Neural crest cell (in vitro differentiated cells): Measurements from ENCODE around the gene TANC1. TPM values are rescaled to one million over a fixed set of nuclear protein-coding genes. Genes with fewer than 3 reads are reported as not detected.
"Not testable (repeated sequence)": the region's sequence is repeated elsewhere in the genome, so short reads cannot be mapped to it uniquely, and the experiment has no call there.

Source experiments
- DNase-seq: peaks from one replicate; pipeline ENCODE4 v3.0.0; 2021; ENCODE audit warnings: low read depth, mixed read lengths, low spot score
- H3K27ac Mint-ChIP-seq: one replicate; pipeline ENCODE4 v1.8.0; 2021; ENCODE audit warnings: mild to moderate bottlenecking, mixed read lengths; ENCODE audit not compliant: unreplicated experiment
- H3K27me3 Mint-ChIP-seq: 2 replicates; pipeline ENCODE4 v1.8.0; 2021; ENCODE audit warnings: low read depth, mild to moderate bottlenecking, mixed read lengths
- H3K36me3 Mint-ChIP-seq: 2 replicates; pipeline ENCODE4 v1.8.0; 2021; ENCODE audit warnings: low read depth, mild to moderate bottlenecking, mixed read lengths
- H3K4me1 Mint-ChIP-seq: 2 replicates; pipeline ENCODE4 v1.8.0; 2021; ENCODE audit warnings: mixed read lengths
- H3K4me3 Mint-ChIP-seq: one replicate; pipeline ENCODE4 v1.8.0; 2021; ENCODE audit warnings: mild to moderate bottlenecking, mixed read lengths
- H3K9me3 Mint-ChIP-seq: 2 replicates; pipeline ENCODE4 v1.8.0; 2021; ENCODE audit warnings: mixed read lengths
- CTCF ChIP-seq: fragments of 200-600 bp; sonication (generic); conservative IDR thresholded peaks from 2 replicates; pipeline ENCODE4 v1.5.0; 2021; ENCODE audit warnings: antibody characterized with exemption, mild to moderate bottlenecking
- total RNA-seq: library from RNA; stranded (reverse); gene quantifications from 2 replicates; pipeline ENCODE4 v1.2.1, GENCODE V29; 2021

TANC1 gene
- total RNA-seq, 1 donor from 2014 or later = 13.2 TPM

- no peaks in the 10 kb centered on the region for H3K9me3 Mint-ChIP-seq
- H3K27me3 Mint-ChIP-seq = no peaks in the 10 kb centered on the region
- no peak overlapping the region for H3K27ac Mint-ChIP-seq
- TF ChIP-seq CTCF = no peak
- DNase-seq = no peak
- no peaks in the 10 kb centered on the region for H3K36me3 Mint-ChIP-seq
- H3K4me3 Mint-ChIP-seq = no peak overlapping the region
- H3K4me1 Mint-ChIP-seq = peaks cover 39% of the 10 kb centered on the region
These were observed 168.0 kb downstream of the TANC1 start for GRCh38 chr2:159136391-159136790.

GRCh38 chr2:159137511-159138241, 169.2 kb downstream of the TANC1 start:
- Mint-ChIP-seq H3K9me3 (no peaks in the 10 kb centered on the region), H3K27ac (no peak overlapping the region), H3K4me1 (peaks cover 42% of the 10 kb centered on the region), H3K27me3 (no peaks in the 10 kb centered on the region), H3K36me3 (no peaks in the 10 kb centered on the region), H3K4me3 (no peak overlapping the region)
- no peak for DNase-seq
- no peak for TF ChIP-seq CTCF

GRCh38 chr2:159138642-159139182, 170.3 kb downstream of the TANC1 start:
- no peak for TF ChIP-seq CTCF
- Mint-ChIP-seq H3K4me1 (peaks cover 39% of the 10 kb centered on the region), H3K4me3 (no peak overlapping the region), H3K36me3 (no peaks in the 10 kb centered on the region), H3K9me3 (no peaks in the 10 kb centered on the region), H3K27ac (no peak overlapping the region), H3K27me3 (no peaks in the 10 kb centered on the region)
- no peak for DNase-seq

- DNase-seq = no peak
- no peak for TF ChIP-seq CTCF
- Mint-ChIP-seq H3K36me3 (no peaks in the 10 kb centered on the region), H3K9me3 (no peaks in the 10 kb centered on the region), H3K4me3 (no peak overlapping the region), H3K27me3 (no peaks in the 10 kb centered on the region), H3K4me1 (peaks cover 35% of the 10 kb centered on the region), H3K27ac (no peak overlapping the region)
These were observed 170.9 kb downstream of the TANC1 start for GRCh38 chr2:159139216-159139933.

- Mint-ChIP-seq H3K27me3 (no peaks in the 10 kb centered on the region), H3K4me3 (no peak overlapping the region), H3K4me1 (peaks cover 32% of the 10 kb centered on the region), H3K27ac (no peak overlapping the region), H3K36me3 (no peaks in the 10 kb centered on the region), H3K9me3 (no peaks in the 10 kb centered on the region)
- TF ChIP-seq CTCF = no peak
- no peak for DNase-seq
These were observed 171.8 kb downstream of the TANC1 start for GRCh38 chr2:159140070-159140769.

- H3K4me1 Mint-ChIP-seq = peaks cover 26% of the 10 kb centered on the region
- H3K4me3 Mint-ChIP-seq, H3K27me3 Mint-ChIP-seq, H3K9me3 Mint-ChIP-seq, H3K27ac Mint-ChIP-seq, DNase-seq, H3K36me3 Mint-ChIP-seq: not testable (repeated sequence)
These were observed 172.4 kb downstream of the TANC1 start for GRCh38 chr2:159140821-159141220.
